PC-9 (cell line): ENCODE results near the gene ASB15.

Source experiments
- EZH2 ChIP-seq: fragments of 200-600 bp; sonication (generic); IDR thresholded peaks from 2 replicates; pipeline ENCODE4 v1.8.0; 2017; ENCODE audit warnings: antibody characterized with exemption, low read depth
- TF ChIP-seq, protein P1 (sequence below): fragments of 200-600 bp; sonication (generic); conservative IDR thresholded peaks from 2 replicates; pipeline ENCODE4 v1.6.1; 2017; ENCODE audit warnings: mixed run types, antibody characterized with exemption, mild to moderate bottlenecking, moderate library complexity

DNA sequence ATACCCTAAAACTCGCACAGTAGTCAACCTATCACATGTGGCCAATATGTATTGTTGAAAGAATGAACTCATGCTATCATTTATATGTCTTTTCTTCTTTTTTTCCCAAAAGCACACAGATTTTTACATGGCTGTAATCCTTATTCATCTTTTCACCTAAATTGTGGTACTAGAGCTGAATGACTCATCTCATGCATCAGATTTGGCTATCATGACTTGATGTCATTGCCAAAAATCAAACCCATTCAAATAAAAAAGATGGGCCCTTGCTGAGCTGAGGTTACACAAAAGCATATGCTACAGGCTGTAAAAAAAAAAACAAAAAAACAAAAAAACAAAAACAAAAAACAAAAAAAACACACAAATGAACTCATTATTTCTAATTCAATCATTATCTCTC, 50.8 kb downstream of the ASB15 start:
- TF ChIP-seq, protein P1, sequence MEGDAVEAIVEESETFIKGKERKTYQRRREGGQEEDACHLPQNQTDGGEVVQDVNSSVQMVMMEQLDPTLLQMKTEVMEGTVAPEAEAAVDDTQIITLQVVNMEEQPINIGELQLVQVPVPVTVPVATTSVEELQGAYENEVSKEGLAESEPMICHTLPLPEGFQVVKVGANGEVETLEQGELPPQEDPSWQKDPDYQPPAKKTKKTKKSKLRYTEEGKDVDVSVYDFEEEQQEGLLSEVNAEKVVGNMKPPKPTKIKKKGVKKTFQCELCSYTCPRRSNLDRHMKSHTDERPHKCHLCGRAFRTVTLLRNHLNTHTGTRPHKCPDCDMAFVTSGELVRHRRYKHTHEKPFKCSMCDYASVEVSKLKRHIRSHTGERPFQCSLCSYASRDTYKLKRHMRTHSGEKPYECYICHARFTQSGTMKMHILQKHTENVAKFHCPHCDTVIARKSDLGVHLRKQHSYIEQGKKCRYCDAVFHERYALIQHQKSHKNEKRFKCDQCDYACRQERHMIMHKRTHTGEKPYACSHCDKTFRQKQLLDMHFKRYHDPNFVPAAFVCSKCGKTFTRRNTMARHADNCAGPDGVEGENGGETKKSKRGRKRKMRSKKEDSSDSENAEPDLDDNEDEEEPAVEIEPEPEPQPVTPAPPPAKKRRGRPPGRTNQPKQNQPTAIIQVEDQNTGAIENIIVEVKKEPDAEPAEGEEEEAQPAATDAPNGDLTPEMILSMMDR = no peak
- TF ChIP-seq EZH2 = no peak
